CD4-positive, alpha-beta memory T cell (primary cell): ENCODE data around the gene LNP1. TPM values are rescaled to one million over a fixed set of nuclear protein-coding genes. Genes with fewer than 3 reads are reported as not detected.
"Not testable (repeated sequence)": the region's sequence is repeated elsewhere in the genome, so short reads cannot be mapped to it uniquely, and the experiment has no call there.

Source experiments
- CTCF ChIA-PET: fragments of 350-600 bp; sonication (Branson Sonifier 250); formaldehyde crosslinking; loops from one replicate; lab custom pipeline; 2021; ENCODE audit warnings: inconsistent platforms; ENCODE audit not compliant: partially characterized antibody; lab: Charles Lee
- POLR2A ChIA-PET: fragments of 350-600 bp; sonication (Branson Sonifier 250); formaldehyde crosslinking; loops from one replicate; lab custom pipeline; 2021; ENCODE audit not compliant: partially characterized antibody; lab: Charles Lee
- DNase-seq, 5 donors: peaks; one replicate each; pipeline versions ENCODE4 v3.0.0 to v3.0.0-alpha.2; 2020 to 2022; ENCODE audit warnings: mixed read lengths in 1 of 5
- H3K27ac ChIP-seq: one replicate; pipeline ENCODE4 v1.7.0; 2013; ENCODE audit warnings: low read depth, low read length
- H3K27me3 ChIP-seq: 2 replicates; pipeline ENCODE4 v1.7.0; 2013; ENCODE audit warnings: mild to moderate bottlenecking, low read length, moderate library complexity; ENCODE audit not compliant: insufficient read depth
- H3K36me3 ChIP-seq: 2 replicates; pipeline ENCODE4 v1.7.0; 2013; ENCODE audit warnings: mild to moderate bottlenecking, low read length, moderate library complexity; ENCODE audit not compliant: insufficient read depth
- H3K4me1 ChIP-seq: 2 replicates; pipeline ENCODE4 v1.7.0; 2013; ENCODE audit warnings: mild to moderate bottlenecking, low read length, moderate library complexity; ENCODE audit not compliant: insufficient read depth
- H3K4me3 ChIP-seq, 2 donors: one replicate each; pipeline ENCODE4 v1.7.0; 2013; ENCODE audit warnings: low read length in 2 of 2, mild to moderate bottlenecking in 1 of 2
- H3K9me3 ChIP-seq, 2 donors: one replicate each; pipeline ENCODE4 v1.7.0; 2013; ENCODE audit warnings: low read length in 2 of 2, control low read depth in 1 of 2; ENCODE audit not compliant: control insufficient read depth in 1 of 2
- H3K27ac Mint-ChIP-seq, 7 donors: one replicate each; pipeline ENCODE4 v1.8.0; 2020 to 2021; ENCODE audit warnings: mixed read lengths in 7 of 7, mild to moderate bottlenecking in 6 of 7, inconsistent platforms in 3 of 7, moderate library complexity in 3 of 7
- H3K27me3 Mint-ChIP-seq, 2 donors: one replicate each; pipeline ENCODE4 v1.8.0; 2020 to 2021; ENCODE audit warnings: mixed read lengths in 2 of 2
- H3K36me3 Mint-ChIP-seq, 2 donors: one replicate each; pipeline ENCODE4 v1.8.0; 2020 to 2021; ENCODE audit warnings: mixed read lengths in 2 of 2, inconsistent platforms in 1 of 2, mild to moderate bottlenecking in 1 of 2
- H3K4me1 Mint-ChIP-seq, 4 donors: one replicate each; pipeline ENCODE4 v1.8.0; 2020 to 2021; ENCODE audit warnings: mixed read lengths in 4 of 4, mild to moderate bottlenecking in 1 of 4
- H3K4me3 Mint-ChIP-seq, 8 donors: one replicate each; pipeline ENCODE4 v1.8.0; 2020 to 2021; ENCODE audit warnings: mixed read lengths in 8 of 8, mild to moderate bottlenecking in 7 of 8, moderate library complexity in 6 of 8, inconsistent platforms in 3 of 8
- H3K9me3 Mint-ChIP-seq, 8 donors: one replicate each; pipeline ENCODE4 v1.8.0; 2020 to 2021; ENCODE audit warnings: mixed read lengths in 8 of 8, mild to moderate bottlenecking in 5 of 8, inconsistent platforms in 3 of 8, moderate library complexity in 1 of 8
- intact Hi-C: fragments of 100-400 bp; cut with micrococcal nuclease; formaldehyde crosslinking; loops from one replicate; pipeline ENCODE4 v1.15.1; 2023
- polyA plus RNA-seq, 2 donors: library from polyadenylated mRNA; unstranded; fragments of 300-500 nt; fragmentation: Illumina TruSeq; gene quantifications; one replicate each; pipeline ENCODE4 v1.2.3, GENCODE V29; 2021
- total RNA-seq, 2 experiments: library from RNA; stranded (reverse); gene quantifications; one replicate each; pipeline ENCODE4 v1.2.3, GENCODE V29; 2021

Gene LNP1
- total and polyA plus RNA-seq, 4 experiments from 2014 or later: 0.61 to 2.2 (median 1.7) TPM

DNA sequence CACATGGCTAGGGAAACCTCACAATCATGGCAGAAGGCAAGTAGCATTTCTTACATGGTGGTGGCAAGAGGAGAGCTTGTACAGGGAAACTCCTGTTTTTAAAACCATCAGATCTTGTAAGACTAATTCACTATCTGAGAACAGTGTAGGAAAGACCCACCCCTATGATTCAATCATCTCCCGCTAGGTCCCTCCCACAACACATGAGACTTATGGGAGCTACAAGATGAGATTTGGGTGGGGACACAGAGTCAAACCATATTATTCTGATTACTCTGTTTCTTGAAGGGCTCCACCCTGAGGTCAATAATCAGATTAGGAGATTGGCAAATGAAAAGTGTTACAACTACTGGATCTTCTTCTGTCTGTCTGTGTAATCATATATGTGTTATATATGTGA is 69.6 kb downstream of the LNP1 start:
- POLR2A ChIA-PET: no interaction called here

DNA sequence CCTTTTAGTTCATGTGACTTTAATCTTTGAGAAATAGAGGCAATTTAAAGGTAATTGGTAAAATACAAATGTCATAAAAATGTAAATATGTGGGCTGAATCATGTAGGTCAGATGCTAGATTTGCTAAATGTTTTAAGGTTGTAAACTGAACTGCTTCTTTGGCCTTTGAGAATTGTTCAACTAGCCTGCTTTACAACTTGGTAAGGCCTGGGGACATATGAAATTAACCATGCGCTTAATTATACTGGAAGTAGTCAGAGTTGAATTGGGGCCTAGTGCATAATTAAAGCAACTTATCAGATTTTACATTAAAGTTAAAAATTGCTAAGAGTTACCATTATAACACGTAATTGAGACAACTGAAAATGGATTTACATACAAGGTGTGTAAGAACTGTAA is 70.1 kb downstream of the LNP1 start:
- no peaks in the 10 kb centered on the region for H3K9me3 ChIP-seq
- peaks cover 2 to 22% (median 18%) of the 10 kb centered on the region in 8 donors for H3K9me3 Mint-ChIP-seq
- H3K36me3 ChIP-seq: no peaks in the 10 kb centered on the region
- peaks cover 0 to 4% (median 1%) of the 10 kb centered on the region in 4 donors for H3K4me1 Mint-ChIP-seq
- H3K27ac ChIP-seq: no peak overlapping the region
- CTCF ChIA-PET: no interaction called here
- DNase-seq: no peak
- POLR2A ChIA-PET: no interaction called here
- H3K4me3 Mint-ChIP-seq: no peak overlapping the region
- no peaks in the 10 kb centered on the region for H3K27me3 Mint-ChIP-seq
- intact Hi-C loops: no loop called here
- H3K27me3 ChIP-seq: no peaks in the 10 kb centered on the region
- peaks cover 0 to 4% of the 10 kb centered on the region in 2 donors for H3K36me3 Mint-ChIP-seq
- no peaks in the 10 kb centered on the region for H3K4me1 ChIP-seq
- H3K4me3 ChIP-seq: no peak overlapping the region
- H3K27ac Mint-ChIP-seq: no peak overlapping the region

More for the DNA sequence above, 69.6 kb downstream of the LNP1 start:
- no peaks in the 10 kb centered on the region for H3K36me3 ChIP-seq
- no peaks in the 10 kb centered on the region for H3K4me1 ChIP-seq
- H3K9me3 Mint-ChIP-seq: peaks cover 2 to 22% (median 18%) of the 10 kb centered on the region in 8 donors
- no peak overlapping the region for H3K27ac ChIP-seq
- no peak overlapping the region for H3K4me3 ChIP-seq
- no peaks in the 10 kb centered on the region for H3K27me3 Mint-ChIP-seq
- peaks cover 1 to 8% (median 4%) of the 10 kb centered on the region in 4 donors for H3K4me1 Mint-ChIP-seq
- peaks cover 0 to 4% of the 10 kb centered on the region in 2 donors for H3K36me3 Mint-ChIP-seq
- intact Hi-C loops: no loop called here
- CTCF ChIA-PET: no interaction called here
- no peak overlapping the region for H3K27ac Mint-ChIP-seq
- no peak overlapping the region for H3K4me3 Mint-ChIP-seq
- DNase-seq: no peak
- no peaks in the 10 kb centered on the region for H3K27me3 ChIP-seq
- no peaks in the 10 kb centered on the region for H3K9me3 ChIP-seq

DNA sequence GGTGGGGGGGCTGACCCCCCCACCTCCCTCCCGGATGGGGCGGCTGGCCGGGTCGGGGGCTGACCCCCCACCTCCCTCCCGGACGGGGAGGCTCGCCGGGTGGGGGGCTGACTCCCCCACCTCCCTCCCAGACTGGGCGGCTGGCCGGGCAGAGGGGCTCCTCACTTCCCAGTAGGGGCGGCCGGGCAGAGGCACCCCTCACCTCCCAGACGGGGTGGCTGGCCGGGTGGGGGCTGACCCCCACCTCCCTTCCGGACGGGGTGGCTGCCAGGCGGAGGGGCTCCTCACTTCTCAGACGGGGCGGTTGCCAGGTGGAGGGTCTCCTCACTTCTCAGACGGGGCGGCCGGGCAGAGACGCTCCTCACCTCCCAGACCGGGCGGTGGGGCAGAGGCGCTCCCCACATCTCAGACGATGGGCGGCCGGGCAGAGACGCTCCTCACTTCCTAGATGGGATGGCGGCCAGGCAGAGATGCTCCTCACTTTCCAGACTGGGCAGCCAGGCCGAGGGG is 76.6 kb downstream of the LNP1 start:
- CTCF ChIA-PET, H3K9me3 ChIP-seq, H3K36me3 Mint-ChIP-seq, H3K36me3 ChIP-seq, H3K4me1 ChIP-seq, H3K27ac Mint-ChIP-seq, H3K4me1 Mint-ChIP-seq, H3K27me3 Mint-ChIP-seq, H3K4me3 Mint-ChIP-seq, POLR2A ChIA-PET, H3K27me3 ChIP-seq, intact Hi-C loops, H3K9me3 Mint-ChIP-seq, DNase-seq, H3K4me3 ChIP-seq, H3K27ac ChIP-seq: not testable (repeated sequence)

DNA sequence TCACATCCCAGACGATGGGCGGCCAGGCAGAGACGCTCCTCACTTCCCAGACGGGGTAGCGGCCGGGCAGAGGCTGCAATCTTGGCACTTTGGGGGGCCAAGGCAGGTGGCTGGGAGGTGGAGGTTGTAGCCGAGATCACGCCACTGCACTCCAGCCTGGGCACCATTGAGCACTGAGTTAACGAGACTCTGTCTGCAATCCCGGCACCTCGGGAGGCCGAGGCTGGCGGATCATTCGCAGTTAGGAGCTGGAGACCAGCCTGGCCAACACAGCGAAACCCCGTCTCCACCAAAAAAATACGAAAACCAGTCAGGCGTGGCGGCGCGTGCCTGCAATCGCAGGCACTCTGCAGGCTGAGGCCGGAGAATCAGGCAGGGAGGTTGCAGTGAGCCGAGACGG is 77.2 kb downstream of the LNP1 start:
- CTCF ChIA-PET, H3K4me3 Mint-ChIP-seq, H3K27me3 ChIP-seq, DNase-seq, POLR2A ChIA-PET, H3K9me3 Mint-ChIP-seq, H3K27ac ChIP-seq, intact Hi-C loops, H3K36me3 ChIP-seq, H3K9me3 ChIP-seq, H3K4me1 ChIP-seq, H3K4me3 ChIP-seq, H3K27ac Mint-ChIP-seq, H3K27me3 Mint-ChIP-seq, H3K4me1 Mint-ChIP-seq, H3K36me3 Mint-ChIP-seq: not testable (repeated sequence)

DNA sequence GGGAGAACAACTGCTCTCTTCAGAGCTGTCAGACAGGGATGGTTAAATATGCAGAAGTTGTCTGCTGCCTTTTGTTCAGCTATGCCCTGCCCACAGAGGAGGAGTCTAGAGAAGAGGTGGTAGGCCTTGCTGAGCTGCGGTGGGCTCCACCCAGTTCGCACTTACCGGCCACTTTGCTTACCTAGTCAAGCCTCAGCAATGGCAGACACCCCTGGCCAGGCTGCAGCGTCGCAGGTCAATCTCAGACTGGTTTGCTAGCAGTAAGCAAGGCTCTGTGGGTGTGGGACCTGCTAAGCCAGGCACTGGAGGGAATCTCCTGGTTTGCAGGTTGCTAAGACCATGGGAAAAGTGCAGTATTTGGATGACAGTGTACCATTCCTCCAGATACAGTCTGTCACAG is 78.7 kb downstream of the LNP1 start:
- DNase-seq: no peak
- Histone ChIP-seq H3K27me3 (no peaks in the 10 kb centered on the region), H3K36me3 (no peaks in the 10 kb centered on the region), H3K9me3 (no peaks in the 10 kb centered on the region), H3K4me1 (no peaks in the 10 kb centered on the region), H3K27ac (no peak overlapping the region), H3K4me3 (no peak overlapping the region)
- peaks cover 9% of the 10 kb centered on the region in 2 donors for H3K27me3 Mint-ChIP-seq
- POLR2A ChIA-PET: no interaction called here
- no peak overlapping the region for H3K4me3 Mint-ChIP-seq
- peaks cover 0 to 2% (median 0%) of the 10 kb centered on the region in 8 donors for H3K9me3 Mint-ChIP-seq
- CTCF ChIA-PET: no interaction called here
- H3K4me1 Mint-ChIP-seq: no peaks in the 10 kb centered on the region
- H3K27ac Mint-ChIP-seq: no peak overlapping the region
- intact Hi-C loops: no loop called here
- no peaks in the 10 kb centered on the region for H3K36me3 Mint-ChIP-seq

DNA sequence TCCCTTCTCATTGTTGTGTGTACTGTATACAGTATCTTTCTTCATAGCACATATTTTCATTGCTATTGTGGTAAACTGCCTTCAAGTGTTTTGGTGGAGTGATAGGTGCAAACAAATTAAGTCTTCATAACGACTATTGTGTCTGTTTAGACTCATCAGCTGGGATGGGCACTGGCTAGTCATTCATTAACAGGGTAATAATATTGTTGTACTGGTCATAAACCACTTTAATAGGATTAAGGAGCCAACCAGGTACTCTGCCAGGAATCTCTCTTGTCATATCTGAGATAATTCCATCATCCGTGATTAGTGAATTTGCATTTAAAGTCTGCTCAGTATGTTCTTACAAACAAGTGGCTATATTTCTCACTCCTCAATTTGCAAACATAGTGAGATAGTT is 80.8 kb downstream of the LNP1 start:
- ChIA-PET POLR2A (no interaction called here), CTCF (no interaction called here)
- no peaks in the 10 kb centered on the region for H3K36me3 Mint-ChIP-seq

DNA sequence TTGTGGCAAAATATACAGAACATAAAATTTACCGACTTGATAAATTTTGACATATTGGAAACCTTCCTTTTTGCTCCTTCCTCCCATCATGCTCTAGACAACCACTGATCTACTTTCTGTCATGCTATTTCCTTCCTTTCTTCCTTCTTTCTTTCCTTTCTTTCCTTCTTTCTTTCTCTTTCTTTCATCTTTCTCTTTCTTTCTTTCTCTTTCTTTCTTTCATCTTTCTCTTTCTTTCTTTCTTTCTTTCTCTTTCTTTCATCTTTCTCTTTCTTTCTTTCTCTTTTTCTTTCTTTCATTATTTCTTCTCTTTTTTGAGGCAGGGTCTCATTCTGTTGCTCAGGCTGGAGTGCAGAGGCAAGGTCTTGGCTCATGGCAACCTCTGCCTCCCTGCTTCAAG is 82.2 kb downstream of the LNP1 start:
- DNase-seq: no peak
- Mint-ChIP-seq H3K4me3 (no peak overlapping the region), H3K9me3 (peaks cover 0 to 2% (median 0%) of the 10 kb centered on the region in 8 donors), H3K36me3 (no peaks in the 10 kb centered on the region), H3K4me1 (no peaks in the 10 kb centered on the region), H3K27me3 (peaks cover 9 to 10% of the 10 kb centered on the region in 2 donors), H3K27ac (no peak overlapping the region)
- Histone ChIP-seq H3K27ac (no peak overlapping the region), H3K4me3 (no peak overlapping the region), H3K9me3 (no peaks in the 10 kb centered on the region), H3K4me1 (no peaks in the 10 kb centered on the region), H3K27me3 (no peaks in the 10 kb centered on the region), H3K36me3 (no peaks in the 10 kb centered on the region)
- CTCF ChIA-PET: no interaction called here
- POLR2A ChIA-PET: no interaction called here
- intact Hi-C loops: no loop called here

More for the DNA sequence above, 80.8 kb downstream of the LNP1 start:
- Mint-ChIP-seq H3K4me1 (no peaks in the 10 kb centered on the region), H3K27ac (no peak overlapping the region), H3K4me3 (no peak overlapping the region), H3K27me3 (peaks cover 9 to 10% of the 10 kb centered on the region in 2 donors), H3K9me3 (peaks cover 0 to 2% (median 0%) of the 10 kb centered on the region in 8 donors)
- no peaks in the 10 kb centered on the region for H3K27me3 ChIP-seq
- intact Hi-C loops: no loop called here
- DNase-seq: no peak
- H3K4me1 ChIP-seq: no peaks in the 10 kb centered on the region
- no peaks in the 10 kb centered on the region for H3K9me3 ChIP-seq
- no peak overlapping the region for H3K27ac ChIP-seq
- H3K4me3 ChIP-seq: no peak overlapping the region
- no peaks in the 10 kb centered on the region for H3K36me3 ChIP-seq

DNA sequence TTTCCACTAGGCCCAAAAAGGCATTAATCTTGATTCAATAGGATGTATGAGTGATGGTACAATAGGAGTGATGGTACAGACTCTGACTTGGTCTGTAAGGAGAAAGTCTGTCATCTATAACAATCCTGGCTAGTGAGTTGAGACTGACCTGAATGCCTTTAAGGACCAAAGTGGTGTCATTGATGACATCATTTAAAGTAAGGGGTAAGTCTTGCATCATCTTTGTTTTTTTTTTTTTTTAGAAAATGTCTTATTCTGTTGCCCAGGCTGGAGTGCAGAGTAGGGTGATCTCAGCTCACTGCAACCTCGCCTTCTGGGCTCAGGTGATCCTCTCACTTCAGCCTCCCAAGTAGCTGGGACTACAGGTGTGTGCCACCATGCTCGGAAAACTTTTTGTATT is 85.5 kb downstream of the LNP1 start:
- intact Hi-C loops: no loop called here
- Mint-ChIP-seq H3K27me3 (peaks cover 3 to 7% of the 10 kb centered on the region in 2 donors), H3K27ac (no peak overlapping the region), H3K36me3 (no peaks in the 10 kb centered on the region), H3K4me3 (no peak overlapping the region), H3K4me1 (peaks cover 0 to 3% (median 2%) of the 10 kb centered on the region in 4 donors), H3K9me3 (no peaks in the 10 kb centered on the region)
- Histone ChIP-seq H3K27me3 (no peaks in the 10 kb centered on the region), H3K36me3 (no peaks in the 10 kb centered on the region), H3K9me3 (no peaks in the 10 kb centered on the region), H3K27ac (no peak overlapping the region), H3K4me1 (peaks cover under 1% of the 10 kb centered on the region), H3K4me3 (no peak overlapping the region)
- CTCF ChIA-PET: no interaction called here
- POLR2A ChIA-PET: no interaction called here
- no peak for DNase-seq
